HL-60 (cell line): Measurements from ENCODE around the gene MACROD2.

Experiments
- DNase-seq, 2 experiments: peaks; one replicate each; pipeline ENCODE4 v3.0.0-alpha.2; 2010 to 2020; ENCODE audit warnings: low read depth in 1 of 2, low spot score in 1 of 2
- H3K27ac ChIP-seq: fragments of 250-450 bp; sonication (Bioruptor Pico); replicated peaks from 2 replicates; pipeline ENCODE4 v1.5.1; 2020; ENCODE audit warnings: mild to moderate bottlenecking, moderate library complexity
- H3K27me3 ChIP-seq: fragments of 250-450 bp; sonication (Bioruptor Pico); 2 replicates; pipeline ENCODE4 v1.5.1; 2021; ENCODE audit warnings: mild to moderate bottlenecking, moderate library complexity; ENCODE audit not compliant: insufficient read depth, poor library complexity, severe bottlenecking
- H3K4me3 ChIP-seq: replicated peaks from 2 replicates; pipeline ENCODE4 v1.5.1; 2011; ENCODE audit warnings: mild to moderate bottlenecking, control low read depth, low read length; ENCODE audit not compliant: insufficient read depth
- GABPA ChIP-seq: IDR thresholded peaks from 2 replicates; pipeline ENCODE4 v1.6.1; 2012; ENCODE audit warnings: low read depth
- POLR2AphosphoS5 ChIP-seq: IDR thresholded peaks from 2 replicates; pipeline ENCODE4 v1.6.1; 2012; ENCODE audit warnings: low read depth
- SPI1 ChIP-seq: IDR thresholded peaks from 2 replicates; pipeline ENCODE4 v1.6.1; 2012; ENCODE audit warnings: low read depth, mild to moderate bottlenecking, borderline replicate concordance
- TF ChIP-seq, protein P1 (sequence below): IDR thresholded peaks from one replicate; pipeline ENCODE4 v1.5.1; 2011; ENCODE audit warnings: low read length, control low read depth, inconsistent platforms; ENCODE audit not compliant: insufficient read depth
- TF ChIP-seq, protein P2 (sequence below): IDR thresholded peaks from 2 replicates; pipeline ENCODE4 v1.6.1; 2012; ENCODE audit warnings: low read depth; ENCODE audit not compliant: insufficient replicate concordance

Gene MACROD2

DNA sequence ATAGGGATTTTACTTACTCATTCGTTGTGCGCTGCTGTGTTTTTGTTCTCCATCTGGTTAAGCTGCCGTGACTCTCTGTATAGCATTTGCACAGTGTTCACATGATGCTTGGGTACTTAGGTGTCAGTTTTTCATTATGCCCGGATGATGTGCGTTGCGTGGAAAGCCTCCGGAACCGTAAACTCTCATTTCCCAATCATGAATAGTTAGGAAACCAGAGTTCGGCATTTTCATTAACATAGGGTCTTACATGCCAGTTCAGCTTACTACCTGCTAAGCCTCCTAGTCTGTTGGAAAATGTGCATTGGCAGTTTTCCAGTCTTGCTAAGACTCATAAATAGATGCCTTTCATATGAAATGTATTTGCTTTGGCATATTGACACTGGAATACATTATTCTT, 825.5 kb downstream of the MACROD2 start:
- TF ChIP-seq SPI1 (no peak), GABPA (no peak), POLR2AphosphoS5 (no peak)
- TF ChIP-seq, protein P1, sequence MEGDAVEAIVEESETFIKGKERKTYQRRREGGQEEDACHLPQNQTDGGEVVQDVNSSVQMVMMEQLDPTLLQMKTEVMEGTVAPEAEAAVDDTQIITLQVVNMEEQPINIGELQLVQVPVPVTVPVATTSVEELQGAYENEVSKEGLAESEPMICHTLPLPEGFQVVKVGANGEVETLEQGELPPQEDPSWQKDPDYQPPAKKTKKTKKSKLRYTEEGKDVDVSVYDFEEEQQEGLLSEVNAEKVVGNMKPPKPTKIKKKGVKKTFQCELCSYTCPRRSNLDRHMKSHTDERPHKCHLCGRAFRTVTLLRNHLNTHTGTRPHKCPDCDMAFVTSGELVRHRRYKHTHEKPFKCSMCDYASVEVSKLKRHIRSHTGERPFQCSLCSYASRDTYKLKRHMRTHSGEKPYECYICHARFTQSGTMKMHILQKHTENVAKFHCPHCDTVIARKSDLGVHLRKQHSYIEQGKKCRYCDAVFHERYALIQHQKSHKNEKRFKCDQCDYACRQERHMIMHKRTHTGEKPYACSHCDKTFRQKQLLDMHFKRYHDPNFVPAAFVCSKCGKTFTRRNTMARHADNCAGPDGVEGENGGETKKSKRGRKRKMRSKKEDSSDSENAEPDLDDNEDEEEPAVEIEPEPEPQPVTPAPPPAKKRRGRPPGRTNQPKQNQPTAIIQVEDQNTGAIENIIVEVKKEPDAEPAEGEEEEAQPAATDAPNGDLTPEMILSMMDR, result no peak
- TF ChIP-seq, protein P2, sequence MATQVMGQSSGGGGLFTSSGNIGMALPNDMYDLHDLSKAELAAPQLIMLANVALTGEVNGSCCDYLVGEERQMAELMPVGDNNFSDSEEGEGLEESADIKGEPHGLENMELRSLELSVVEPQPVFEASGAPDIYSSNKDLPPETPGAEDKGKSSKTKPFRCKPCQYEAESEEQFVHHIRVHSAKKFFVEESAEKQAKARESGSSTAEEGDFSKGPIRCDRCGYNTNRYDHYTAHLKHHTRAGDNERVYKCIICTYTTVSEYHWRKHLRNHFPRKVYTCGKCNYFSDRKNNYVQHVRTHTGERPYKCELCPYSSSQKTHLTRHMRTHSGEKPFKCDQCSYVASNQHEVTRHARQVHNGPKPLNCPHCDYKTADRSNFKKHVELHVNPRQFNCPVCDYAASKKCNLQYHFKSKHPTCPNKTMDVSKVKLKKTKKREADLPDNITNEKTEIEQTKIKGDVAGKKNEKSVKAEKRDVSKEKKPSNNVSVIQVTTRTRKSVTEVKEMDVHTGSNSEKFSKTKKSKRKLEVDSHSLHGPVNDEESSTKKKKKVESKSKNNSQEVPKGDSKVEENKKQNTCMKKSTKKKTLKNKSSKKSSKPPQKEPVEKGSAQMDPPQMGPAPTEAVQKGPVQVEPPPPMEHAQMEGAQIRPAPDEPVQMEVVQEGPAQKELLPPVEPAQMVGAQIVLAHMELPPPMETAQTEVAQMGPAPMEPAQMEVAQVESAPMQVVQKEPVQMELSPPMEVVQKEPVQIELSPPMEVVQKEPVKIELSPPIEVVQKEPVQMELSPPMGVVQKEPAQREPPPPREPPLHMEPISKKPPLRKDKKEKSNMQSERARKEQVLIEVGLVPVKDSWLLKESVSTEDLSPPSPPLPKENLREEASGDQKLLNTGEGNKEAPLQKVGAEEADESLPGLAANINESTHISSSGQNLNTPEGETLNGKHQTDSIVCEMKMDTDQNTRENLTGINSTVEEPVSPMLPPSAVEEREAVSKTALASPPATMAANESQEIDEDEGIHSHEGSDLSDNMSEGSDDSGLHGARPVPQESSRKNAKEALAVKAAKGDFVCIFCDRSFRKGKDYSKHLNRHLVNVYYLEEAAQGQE, result no peak
- Histone ChIP-seq H3K27me3 (no peaks in the 10 kb centered on the region), H3K4me3 (no peak overlapping the region), H3K27ac (no peak overlapping the region)
- no peak for DNase-seq

DNA sequence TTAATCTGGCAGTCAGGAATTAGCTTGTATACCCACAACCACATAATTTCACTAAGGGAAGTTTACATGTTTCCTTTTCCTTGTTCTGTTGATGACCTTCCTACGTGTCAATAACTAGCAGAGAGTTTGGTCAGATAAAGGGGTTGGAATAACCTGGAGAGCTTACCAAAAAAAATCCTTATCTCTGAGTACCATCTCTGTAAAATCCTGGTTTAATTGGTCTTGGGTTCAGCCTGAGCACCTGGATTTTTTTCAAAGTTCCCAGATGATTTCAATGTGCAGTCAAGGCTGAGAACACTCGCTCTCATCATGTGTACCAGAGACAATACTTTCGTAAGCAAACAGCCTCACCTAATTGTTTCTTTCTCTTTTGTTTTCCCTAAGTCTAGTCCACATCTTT, 825.9 kb downstream of the MACROD2 start:
- Histone ChIP-seq H3K4me3 (no peak overlapping the region), H3K27ac (no peak overlapping the region), H3K27me3 (no peaks in the 10 kb centered on the region)
- no peak for DNase-seq
- TF ChIP-seq, protein P2, result no peak
- TF ChIP-seq POLR2AphosphoS5, result no peak
- TF ChIP-seq GABPA, result no peak
- TF ChIP-seq, protein P1, result no peak
- TF ChIP-seq SPI1, result no peak

DNA sequence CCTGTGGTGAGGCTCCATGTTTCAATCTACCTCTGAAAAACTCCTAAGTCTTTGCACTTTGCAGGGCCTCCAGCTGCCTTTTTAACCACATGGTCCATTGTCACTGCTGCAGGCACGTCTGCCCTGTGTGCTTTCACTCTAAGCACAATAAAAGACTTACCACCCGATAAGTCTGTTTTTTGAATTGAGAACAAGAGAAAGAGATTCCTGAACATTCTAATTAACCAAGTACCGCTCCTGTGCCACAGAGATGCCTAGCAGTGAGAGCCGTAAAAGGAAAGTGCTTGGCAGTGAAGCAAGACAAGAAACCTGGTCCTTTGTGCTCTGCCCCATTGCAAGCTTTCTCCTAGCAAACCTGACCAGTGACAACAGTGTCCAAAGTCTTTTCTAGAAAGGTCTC, 829.7 kb downstream of the MACROD2 start:
- H3K27ac ChIP-seq, result no peak overlapping the region
- no peak for DNase-seq
- TF ChIP-seq SPI1, result no peak
- TF ChIP-seq, protein P1, result no peak

DNA sequence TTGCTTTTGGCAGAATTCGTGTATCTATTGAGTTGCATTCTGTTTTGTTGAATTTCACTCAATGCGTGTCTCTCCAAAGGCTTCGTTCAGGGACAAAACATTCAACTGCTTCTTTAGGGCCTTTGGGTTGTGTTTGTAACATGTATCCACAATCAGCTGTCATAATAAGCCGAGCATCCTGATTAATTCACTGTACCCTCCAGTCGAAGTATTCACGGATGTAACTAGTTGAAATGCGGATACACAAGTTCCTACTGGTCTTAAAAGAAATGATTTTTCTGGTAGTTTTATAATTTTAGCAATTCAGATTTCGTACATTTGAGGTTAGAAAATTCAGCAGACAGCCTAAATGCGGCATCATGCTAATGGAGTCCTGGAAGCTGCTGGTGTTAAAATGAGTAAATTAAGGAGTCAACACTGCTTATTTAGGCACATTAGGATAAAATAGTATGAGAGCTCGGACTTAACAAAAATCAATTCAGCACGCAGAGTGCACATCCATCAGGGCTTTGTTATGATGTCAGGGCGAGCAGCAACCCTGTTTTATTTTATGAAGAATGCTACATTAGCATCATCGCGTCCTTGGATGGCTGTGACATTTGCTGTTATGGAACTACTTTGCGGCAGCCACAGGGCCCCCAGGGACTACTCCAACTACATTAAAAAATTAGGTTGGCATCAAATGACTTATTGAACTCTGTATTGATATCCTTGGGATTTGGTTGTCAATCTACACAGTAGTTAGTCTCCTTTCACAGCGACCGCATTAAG, 831.4 kb downstream of the MACROD2 start:
- Histone ChIP-seq H3K4me3 (no peak overlapping the region), H3K27ac (no peak overlapping the region), H3K27me3 (no peaks in the 10 kb centered on the region)
- TF ChIP-seq GABPA (no peak), POLR2AphosphoS5 (no peak), SPI1 (no peak)
- TF ChIP-seq, protein P2, result no peak
- TF ChIP-seq, protein P1, result no peak
- no peak for DNase-seq

More for the DNA sequence above, 829.7 kb downstream of the MACROD2 start:
- no peaks in the 10 kb centered on the region for H3K27me3 ChIP-seq
- H3K4me3 ChIP-seq, result no peak overlapping the region
